Measurements from ENCODE around the gene LENG8.

DNA sequence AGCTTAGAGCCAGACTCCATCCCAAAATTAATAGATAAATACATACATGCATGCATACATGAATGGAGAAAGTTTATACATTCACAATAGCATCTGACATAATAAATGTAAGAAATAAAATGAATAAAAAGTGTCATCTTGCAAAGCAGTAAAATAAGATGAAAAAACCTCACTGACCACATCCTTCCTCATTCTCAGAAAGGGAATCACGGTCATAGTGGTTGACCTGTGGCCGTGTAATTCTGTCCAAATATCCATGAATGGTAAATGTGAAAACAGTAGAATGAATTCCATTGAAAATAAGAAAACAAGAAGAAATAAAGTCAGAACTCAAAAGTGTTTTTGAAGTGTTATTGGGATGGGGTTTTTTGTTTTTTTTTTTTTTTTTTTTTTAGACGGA lies 33.9 kb downstream of the LENG8 start:
- TF ChIP-seq, protein P1, sequence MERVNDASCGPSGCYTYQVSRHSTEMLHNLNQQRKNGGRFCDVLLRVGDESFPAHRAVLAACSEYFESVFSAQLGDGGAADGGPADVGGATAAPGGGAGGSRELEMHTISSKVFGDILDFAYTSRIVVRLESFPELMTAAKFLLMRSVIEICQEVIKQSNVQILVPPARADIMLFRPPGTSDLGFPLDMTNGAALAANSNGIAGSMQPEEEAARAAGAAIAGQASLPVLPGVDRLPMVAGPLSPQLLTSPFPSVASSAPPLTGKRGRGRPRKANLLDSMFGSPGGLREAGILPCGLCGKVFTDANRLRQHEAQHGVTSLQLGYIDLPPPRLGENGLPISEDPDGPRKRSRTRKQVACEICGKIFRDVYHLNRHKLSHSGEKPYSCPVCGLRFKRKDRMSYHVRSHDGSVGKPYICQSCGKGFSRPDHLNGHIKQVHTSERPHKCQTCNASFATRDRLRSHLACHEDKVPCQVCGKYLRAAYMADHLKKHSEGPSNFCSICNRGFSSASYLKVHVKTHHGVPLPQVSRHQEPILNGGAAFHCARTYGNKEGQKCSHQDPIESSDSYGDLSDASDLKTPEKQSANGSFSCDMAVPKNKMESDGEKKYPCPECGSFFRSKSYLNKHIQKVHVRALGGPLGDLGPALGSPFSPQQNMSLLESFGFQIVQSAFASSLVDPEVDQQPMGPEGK (CRISPR knock-in tag; IDR thresholded peaks at IDR 0.05; ENCODE audit: borderline replicate concordance), result no peak
- no peak for TF ChIP-seq GLIS3 (CRISPR knock-in tag; IDR thresholded peaks at IDR 0.05)
- no peak for TF ChIP-seq OSR1 (CRISPR knock-in tag; IDR thresholded peaks at IDR 0.05)
- no peak for TF ChIP-seq PPARA (CRISPR knock-in tag; IDR thresholded peaks at IDR 0.05; ENCODE audit: borderline replicate concordance)
- no peak for TF ChIP-seq ZFP30 (CRISPR knock-in tag; IDR thresholded peaks at IDR 0.05)
- TF ChIP-seq, protein P2, sequence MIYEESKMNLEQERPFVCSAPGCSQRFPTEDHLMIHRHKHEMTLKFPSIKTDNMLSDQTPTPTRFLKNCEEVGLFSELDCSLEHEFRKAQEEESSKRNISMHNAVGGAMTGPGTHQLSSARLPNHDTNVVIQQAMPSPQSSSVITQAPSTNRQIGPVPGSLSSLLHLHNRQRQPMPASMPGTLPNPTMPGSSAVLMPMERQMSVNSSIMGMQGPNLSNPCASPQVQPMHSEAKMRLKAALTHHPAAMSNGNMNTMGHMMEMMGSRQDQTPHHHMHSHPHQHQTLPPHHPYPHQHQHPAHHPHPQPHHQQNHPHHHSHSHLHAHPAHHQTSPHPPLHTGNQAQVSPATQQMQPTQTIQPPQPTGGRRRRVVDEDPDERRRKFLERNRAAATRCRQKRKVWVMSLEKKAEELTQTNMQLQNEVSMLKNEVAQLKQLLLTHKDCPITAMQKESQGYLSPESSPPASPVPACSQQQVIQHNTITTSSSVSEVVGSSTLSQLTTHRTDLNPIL (CRISPR knock-in tag; IDR thresholded peaks at IDR 0.05; ENCODE audit: low read depth), result no peak
- TF ChIP-seq ARNTL (CRISPR knock-in tag; IDR thresholded peaks at IDR 0.05; ENCODE audit: borderline replicate concordance, low read depth), result no peak
- TF ChIP-seq ZFP3 (CRISPR knock-in tag; IDR thresholded peaks at IDR 0.05), result no peak
- no peak for TF ChIP-seq TCF4 (CRISPR knock-in tag; IDR thresholded peaks at IDR 0.05; ENCODE audit: borderline replicate concordance)
- TF ChIP-seq ZNF565 (CRISPR knock-in tag; conservative IDR thresholded peaks at IDR 0.05; ENCODE audit: low read depth), result no peak
- no peak for TF ChIP-seq BACH2 (CRISPR knock-in tag; IDR thresholded peaks at IDR 0.05; ENCODE audit: borderline replicate concordance)
- no peak for TF ChIP-seq RARB (CRISPR knock-in tag; IDR thresholded peaks at IDR 0.05)
- TF ChIP-seq, protein P3, sequence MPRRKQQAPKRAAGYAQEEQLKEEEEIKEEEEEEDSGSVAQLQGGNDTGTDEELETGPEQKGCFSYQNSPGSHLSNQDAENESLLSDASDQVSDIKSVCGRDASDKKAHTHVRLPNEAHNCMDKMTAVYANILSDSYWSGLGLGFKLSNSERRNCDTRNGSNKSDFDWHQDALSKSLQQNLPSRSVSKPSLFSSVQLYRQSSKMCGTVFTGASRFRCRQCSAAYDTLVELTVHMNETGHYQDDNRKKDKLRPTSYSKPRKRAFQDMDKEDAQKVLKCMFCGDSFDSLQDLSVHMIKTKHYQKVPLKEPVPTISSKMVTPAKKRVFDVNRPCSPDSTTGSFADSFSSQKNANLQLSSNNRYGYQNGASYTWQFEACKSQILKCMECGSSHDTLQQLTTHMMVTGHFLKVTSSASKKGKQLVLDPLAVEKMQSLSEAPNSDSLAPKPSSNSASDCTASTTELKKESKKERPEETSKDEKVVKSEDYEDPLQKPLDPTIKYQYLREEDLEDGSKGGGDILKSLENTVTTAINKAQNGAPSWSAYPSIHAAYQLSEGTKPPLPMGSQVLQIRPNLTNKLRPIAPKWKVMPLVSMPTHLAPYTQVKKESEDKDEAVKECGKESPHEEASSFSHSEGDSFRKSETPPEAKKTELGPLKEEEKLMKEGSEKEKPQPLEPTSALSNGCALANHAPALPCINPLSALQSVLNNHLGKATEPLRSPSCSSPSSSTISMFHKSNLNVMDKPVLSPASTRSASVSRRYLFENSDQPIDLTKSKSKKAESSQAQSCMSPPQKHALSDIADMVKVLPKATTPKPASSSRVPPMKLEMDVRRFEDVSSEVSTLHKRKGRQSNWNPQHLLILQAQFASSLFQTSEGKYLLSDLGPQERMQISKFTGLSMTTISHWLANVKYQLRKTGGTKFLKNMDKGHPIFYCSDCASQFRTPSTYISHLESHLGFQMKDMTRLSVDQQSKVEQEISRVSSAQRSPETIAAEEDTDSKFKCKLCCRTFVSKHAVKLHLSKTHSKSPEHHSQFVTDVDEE (CRISPR knock-in tag; IDR thresholded peaks at IDR 0.05), result no peak
- TF ChIP-seq, protein P4, sequence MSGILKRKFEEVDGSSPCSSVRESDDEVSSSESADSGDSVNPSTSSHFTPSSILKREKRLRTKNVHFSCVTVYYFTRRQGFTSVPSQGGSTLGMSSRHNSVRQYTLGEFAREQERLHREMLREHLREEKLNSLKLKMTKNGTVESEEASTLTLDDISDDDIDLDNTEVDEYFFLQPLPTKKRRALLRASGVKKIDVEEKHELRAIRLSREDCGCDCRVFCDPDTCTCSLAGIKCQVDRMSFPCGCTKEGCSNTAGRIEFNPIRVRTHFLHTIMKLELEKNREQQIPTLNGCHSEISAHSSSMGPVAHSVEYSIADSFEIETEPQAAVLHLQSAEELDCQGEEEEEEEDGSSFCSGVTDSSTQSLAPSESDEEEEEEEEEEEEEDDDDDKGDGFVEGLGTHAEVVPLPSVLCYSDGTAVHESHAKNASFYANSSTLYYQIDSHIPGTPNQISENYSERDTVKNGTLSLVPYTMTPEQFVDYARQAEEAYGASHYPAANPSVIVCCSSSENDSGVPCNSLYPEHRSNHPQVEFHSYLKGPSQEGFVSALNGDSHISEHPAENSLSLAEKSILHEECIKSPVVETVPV (CRISPR knock-in tag; IDR thresholded peaks at IDR 0.05), result no peak
